Measurements from ENCODE around the gene ICA1L.

Gene ICA1L

GRCh38 chr2:202871300-202872141 lies at the start of gene ICA1L (continued):
- TF ChIP-seq, protein P1, sequence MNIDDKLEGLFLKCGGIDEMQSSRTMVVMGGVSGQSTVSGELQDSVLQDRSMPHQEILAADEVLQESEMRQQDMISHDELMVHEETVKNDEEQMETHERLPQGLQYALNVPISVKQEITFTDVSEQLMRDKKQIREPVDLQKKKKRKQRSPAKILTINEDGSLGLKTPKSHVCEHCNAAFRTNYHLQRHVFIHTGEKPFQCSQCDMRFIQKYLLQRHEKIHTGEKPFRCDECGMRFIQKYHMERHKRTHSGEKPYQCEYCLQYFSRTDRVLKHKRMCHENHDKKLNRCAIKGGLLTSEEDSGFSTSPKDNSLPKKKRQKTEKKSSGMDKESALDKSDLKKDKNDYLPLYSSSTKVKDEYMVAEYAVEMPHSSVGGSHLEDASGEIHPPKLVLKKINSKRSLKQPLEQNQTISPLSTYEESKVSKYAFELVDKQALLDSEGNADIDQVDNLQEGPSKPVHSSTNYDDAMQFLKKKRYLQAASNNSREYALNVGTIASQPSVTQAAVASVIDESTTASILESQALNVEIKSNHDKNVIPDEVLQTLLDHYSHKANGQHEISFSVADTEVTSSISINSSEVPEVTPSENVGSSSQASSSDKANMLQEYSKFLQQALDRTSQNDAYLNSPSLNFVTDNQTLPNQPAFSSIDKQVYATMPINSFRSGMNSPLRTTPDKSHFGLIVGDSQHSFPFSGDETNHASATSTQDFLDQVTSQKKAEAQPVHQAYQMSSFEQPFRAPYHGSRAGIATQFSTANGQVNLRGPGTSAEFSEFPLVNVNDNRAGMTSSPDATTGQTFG (tag by site-specific recombination; IDR thresholded peaks at IDR 0.05; ENCODE audit: borderline replicate concordance), result no peak
- no peak for TF ChIP-seq ZNF510 (tag by site-specific recombination; IDR thresholded peaks at IDR 0.05; ENCODE audit: insufficient replicate concordance)
- no peak for TF ChIP-seq ZNF155 (tag by site-specific recombination; IDR thresholded peaks at IDR 0.05)
- TF ChIP-seq, protein P2, sequence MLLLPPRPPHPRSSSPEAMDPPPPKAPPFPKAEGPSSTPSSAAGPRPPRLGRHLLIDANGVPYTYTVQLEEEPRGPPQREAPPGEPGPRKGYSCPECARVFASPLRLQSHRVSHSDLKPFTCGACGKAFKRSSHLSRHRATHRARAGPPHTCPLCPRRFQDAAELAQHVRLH (tag by site-specific recombination; IDR thresholded peaks at IDR 0.05), result 0 out of 2 replicates have a peak, but pooled peaks have one; percentile 10
- no peak for TF ChIP-seq ZNF549 (tag by site-specific recombination; IDR thresholded peaks at IDR 0.05)
- peak; percentile 80 for TF ChIP-seq ZNF341 (tag by site-specific recombination; IDR thresholded peaks at IDR 0.05; ENCODE audit: low read depth)
- TF ChIP-seq IKZF3 (tag by site-specific recombination; IDR thresholded peaks at IDR 0.05), result no peak
- TF ChIP-seq ZFP37 (tag by site-specific recombination; IDR thresholded peaks at IDR 0.05), result 0 out of 2 replicates have a peak, but pooled peaks have one; percentile 16
- TF ChIP-seq, protein P3, sequence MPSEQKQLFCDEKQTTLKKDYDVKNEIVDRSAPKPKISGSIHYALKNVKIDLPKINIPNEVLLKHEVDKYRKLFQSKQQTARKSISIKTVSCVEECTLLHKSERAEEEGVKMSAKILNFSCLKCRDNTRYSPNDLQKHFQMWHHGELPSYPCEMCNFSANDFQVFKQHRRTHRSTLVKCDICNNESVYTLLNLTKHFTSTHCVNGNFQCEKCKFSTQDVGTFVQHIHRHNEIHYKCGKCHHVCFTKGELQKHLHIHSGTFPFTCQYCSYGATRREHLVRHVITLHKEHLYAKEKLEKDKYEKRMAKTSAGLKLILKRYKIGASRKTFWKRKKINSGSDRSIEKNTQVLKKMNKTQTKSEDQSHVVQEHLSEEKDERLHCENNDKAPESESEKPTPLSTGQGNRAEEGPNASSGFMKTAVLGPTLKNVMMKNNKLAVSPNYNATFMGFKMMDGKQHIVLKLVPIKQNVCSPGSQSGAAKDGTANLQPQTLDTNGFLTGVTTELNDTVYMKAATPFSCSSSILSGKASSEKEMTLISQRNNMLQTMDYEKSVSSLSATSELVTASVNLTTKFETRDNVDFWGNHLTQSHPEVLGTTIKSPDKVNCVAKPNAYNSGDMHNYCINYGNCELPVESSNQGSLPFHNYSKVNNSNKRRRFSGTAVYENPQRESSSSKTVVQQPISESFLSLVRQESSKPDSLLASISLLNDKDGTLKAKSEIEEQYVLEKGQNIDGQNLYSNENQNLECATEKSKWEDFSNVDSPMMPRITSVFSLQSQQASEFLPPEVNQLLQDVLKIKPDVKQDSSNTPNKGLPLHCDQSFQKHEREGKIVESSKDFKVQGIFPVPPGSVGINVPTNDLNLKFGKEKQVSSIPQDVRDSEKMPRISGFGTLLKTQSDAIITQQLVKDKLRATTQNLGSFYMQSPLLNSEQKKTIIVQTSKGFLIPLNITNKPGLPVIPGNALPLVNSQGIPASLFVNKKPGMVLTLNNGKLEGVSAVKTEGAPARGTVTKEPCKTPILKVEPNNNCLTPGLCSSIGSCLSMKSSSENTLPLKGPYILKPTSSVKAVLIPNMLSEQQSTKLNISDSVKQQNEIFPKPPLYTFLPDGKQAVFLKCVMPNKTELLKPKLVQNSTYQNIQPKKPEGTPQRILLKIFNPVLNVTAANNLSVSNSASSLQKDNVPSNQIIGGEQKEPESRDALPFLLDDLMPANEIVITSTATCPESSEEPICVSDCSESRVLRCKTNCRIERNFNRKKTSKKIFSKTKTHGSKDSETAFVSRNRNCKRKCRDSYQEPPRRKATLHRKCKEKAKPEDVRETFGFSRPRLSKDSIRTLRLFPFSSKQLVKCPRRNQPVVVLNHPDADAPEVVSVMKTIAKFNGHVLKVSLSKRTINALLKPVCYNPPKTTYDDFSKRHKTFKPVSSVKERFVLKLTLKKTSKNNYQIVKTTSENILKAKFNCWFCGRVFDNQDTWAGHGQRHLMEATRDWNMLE (tag by site-specific recombination; conservative IDR thresholded peaks at IDR 0.05; ENCODE audit: low read depth), result no peak
- TF ChIP-seq ZNF530 (tag by site-specific recombination; IDR thresholded peaks at IDR 0.05; ENCODE audit: low read depth), result no peak
- TF ChIP-seq, protein P4, sequence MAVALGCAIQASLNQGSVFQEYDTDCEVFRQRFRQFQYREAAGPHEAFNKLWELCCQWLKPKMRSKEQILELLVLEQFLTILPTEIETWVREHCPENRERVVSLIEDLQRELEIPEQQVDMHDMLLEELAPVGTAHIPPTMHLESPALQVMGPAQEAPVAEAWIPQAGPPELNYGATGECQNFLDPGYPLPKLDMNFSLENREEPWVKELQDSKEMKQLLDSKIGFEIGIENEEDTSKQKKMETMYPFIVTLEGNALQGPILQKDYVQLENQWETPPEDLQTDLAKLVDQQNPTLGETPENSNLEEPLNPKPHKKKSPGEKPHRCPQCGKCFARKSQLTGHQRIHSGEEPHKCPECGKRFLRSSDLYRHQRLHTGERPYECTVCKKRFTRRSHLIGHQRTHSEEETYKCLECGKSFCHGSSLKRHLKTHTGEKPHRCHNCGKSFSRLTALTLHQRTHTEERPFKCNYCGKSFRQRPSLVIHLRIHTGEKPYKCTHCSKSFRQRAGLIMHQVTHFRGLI (tag by site-specific recombination; IDR thresholded peaks at IDR 0.05), result no peak
- TF ChIP-seq ZNF239 (tag by site-specific recombination; IDR thresholded peaks at IDR 0.05), result no peak
- no peak for TF ChIP-seq ZSCAN23 (tag by site-specific recombination; IDR thresholded peaks at IDR 0.05)
- TF ChIP-seq ZNF140 (tag by site-specific recombination; IDR thresholded peaks at IDR 0.05), result no peak
- no peak for TF ChIP-seq ZNF292 (tag by site-specific recombination; IDR thresholded peaks at IDR 0.05; ENCODE audit: borderline replicate concordance, low read depth)
- no peak for TF ChIP-seq ZNF214 (tag by site-specific recombination; IDR thresholded peaks at IDR 0.05; ENCODE audit: borderline replicate concordance)
- TF ChIP-seq ZNF10 (tag by site-specific recombination; IDR thresholded peaks at IDR 0.05), result no peak
- TF ChIP-seq SCRT2 (tag by site-specific recombination; IDR thresholded peaks at IDR 0.05), result no peak
- no peak for TF ChIP-seq ZNF23 (tag by site-specific recombination; IDR thresholded peaks at IDR 0.05; ENCODE audit: borderline replicate concordance)
- peak; percentile 63; the same call in 1 of the 2 replicates for TF ChIP-seq ZNF660 (tag by site-specific recombination; IDR thresholded peaks at IDR 0.05)
- TF ChIP-seq ZNF133 (tag by site-specific recombination; IDR thresholded peaks at IDR 0.05), result no peak
- no peak for TF ChIP-seq YY2 (tag by site-specific recombination; IDR thresholded peaks at IDR 0.05)
- 0 out of 2 replicates have a peak, but pooled peaks have one; percentile 39 for TF ChIP-seq ZXDB (tag by site-specific recombination; IDR thresholded peaks at IDR 0.05)
- peak; percentile 40; the same call in 1 of the 2 replicates for TF ChIP-seq ZBTB7A (tag by site-specific recombination; IDR thresholded peaks at IDR 0.05; ENCODE audit: low read depth)
- TF ChIP-seq HOXA7 (CRISPR knock-in tag; IDR thresholded peaks at IDR 0.05; ENCODE audit: borderline replicate concordance), result no peak
- peak; percentile 46; the same call in 1 of the 2 replicates for TF ChIP-seq PATZ1 (tag by site-specific recombination; IDR thresholded peaks at IDR 0.05)
- no peak for TF ChIP-seq ZNF426 (tag by site-specific recombination; IDR thresholded peaks at IDR 0.05)
- TF ChIP-seq ZNF266 (tag by site-specific recombination; IDR thresholded peaks at IDR 0.05; ENCODE audit: low read depth), result no peak

All from HEK293 (cell line).